HEK293 (cell line): Measurements from ENCODE around the gene VIPR2.

Source experiments
- CTCF ChIP-seq: fragments of 450-650 bp; formaldehyde crosslinking; IDR thresholded peaks from 2 replicates; pipeline ENCODE4 v1.5.1; 2016; ENCODE audit warnings: missing biosample characterization, missing genetic modification characterization
- SALL2 ChIP-seq: fragments of 450-650 bp; formaldehyde crosslinking; IDR thresholded peaks from 2 replicates; pipeline ENCODE4 v1.5.0; 2017; ENCODE audit warnings: missing biosample characterization, mild to moderate bottlenecking, missing genetic modification characterization, borderline replicate concordance
- ZNF580 ChIP-seq: fragments of 450-650 bp; formaldehyde crosslinking; IDR thresholded peaks from 2 replicates; pipeline ENCODE4 v1.5.1; 2016; ENCODE audit warnings: missing biosample characterization, missing genetic modification characterization

DNA sequence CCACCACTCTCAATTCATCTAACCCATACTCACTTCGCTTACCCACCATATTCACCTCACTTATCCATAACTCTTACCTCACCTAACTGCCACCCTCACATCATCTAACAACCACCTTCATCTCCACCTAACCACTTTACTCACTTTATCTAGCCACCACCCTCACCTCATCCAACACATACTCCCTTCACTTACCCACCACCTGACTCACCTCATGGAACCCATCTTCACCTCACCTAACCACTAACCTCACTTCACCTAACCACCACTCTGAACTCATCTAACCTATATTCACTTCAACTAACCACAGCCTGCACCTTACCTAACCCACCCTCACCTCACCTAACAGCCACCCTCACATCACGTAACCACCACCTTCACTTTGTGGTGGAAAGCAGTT lies 84.2 kb downstream of the VIPR2 start:
- no peak for TF ChIP-seq ZNF580 (tag by site-specific recombination)
- no peak for TF ChIP-seq SALL2 (tag by site-specific recombination)
- TF ChIP-seq CTCF (tag by site-specific recombination) = no peak
